Activated CD8-positive, alpha-beta memory T cell treated with anti-CD3 and anti-CD28 coated beads, Interleukin-2, amount 10 ng/mL, durations not matched to agents 7 days and 5 days (primary cell): ENCODE results near the gene KDM6A. TPM values are rescaled to one million over a fixed set of nuclear protein-coding genes. Genes with fewer than 3 reads are reported as not detected.
"Not testable (repeated sequence)": the region's sequence is repeated elsewhere in the genome, so short reads cannot be mapped to it uniquely, and the experiment has no call there.

ENCODE experiments used
- ATAC-seq: fragments of 150-1000 bp; cut with Tn5 transposase; one replicate; pipeline ENCODE4 v1.10.0; 2021; ENCODE audit warnings: moderate library complexity
- CTCF ChIA-PET: fragments of 350-600 bp; sonication (Branson Sonifier 250); formaldehyde crosslinking; loops from one replicate; lab custom pipeline; 2021; ENCODE audit warnings: antibody characterized with exemption; lab: Charles Lee
- DNase-seq: peaks from one replicate; pipeline ENCODE4 v3.0.0-alpha.2; 2020
- H3K27ac Mint-ChIP-seq: one replicate; pipeline ENCODE4 v1.8.0; 2021; ENCODE audit warnings: mild to moderate bottlenecking, mixed read lengths
- H3K27me3 Mint-ChIP-seq: one replicate; pipeline ENCODE4 v1.8.0; 2021; ENCODE audit warnings: mixed read lengths
- H3K36me3 Mint-ChIP-seq: one replicate; pipeline ENCODE4 v1.8.0; 2021; ENCODE audit warnings: mild to moderate bottlenecking, mixed read lengths
- H3K4me1 Mint-ChIP-seq: one replicate; pipeline ENCODE4 v1.8.0; 2021; ENCODE audit warnings: mixed read lengths
- H3K4me3 Mint-ChIP-seq: one replicate; pipeline ENCODE4 v1.8.0; 2021; ENCODE audit warnings: mild to moderate bottlenecking, moderate library complexity, mixed read lengths
- H3K9me3 Mint-ChIP-seq: one replicate; pipeline ENCODE4 v1.8.0; 2022; ENCODE audit warnings: low read depth, mixed read lengths
- total RNA-seq, 2 experiments: library from RNA; stranded (reverse); gene quantifications; one replicate each; pipeline ENCODE4 v1.2.3, GENCODE V29; 2021

Gene KDM6A
- total RNA-seq, 2 experiments from 2014 or later, result 25.9 to 33.7 TPM

GRCh38 chrX:44997888-44998287 lies 124.9 kb downstream of the KDM6A start:
- Mint-ChIP-seq H3K4me1 (peaks cover 33% of the 10 kb centered on the region), H3K36me3 (peaks cover 25% of the 10 kb centered on the region)

GRCh38 chrX:44999237-44999636 lies 126.2 kb downstream of the KDM6A start:
- H3K27me3 Mint-ChIP-seq, H3K9me3 Mint-ChIP-seq, CTCF ChIA-PET, H3K4me3 Mint-ChIP-seq: not testable (repeated sequence)
- Mint-ChIP-seq H3K27ac (peak overlapping the region; percentile 72), H3K4me1 (peaks cover 32% of the 10 kb centered on the region), H3K36me3 (peaks cover 19% of the 10 kb centered on the region)
- ATAC-seq, result peak; percentile 23
- peak; percentile 41 for DNase-seq

More at GRCh38 chrX:44997888-44998287, 124.9 kb downstream of the KDM6A start:
- Mint-ChIP-seq H3K9me3 (no peaks in the 10 kb centered on the region), H3K4me3 (peak overlapping the region; percentile 43), H3K27ac (peak overlapping the region; percentile 79), H3K27me3 (no peaks in the 10 kb centered on the region)
- ATAC-seq (no peak), DNase-seq (no peak)
- CTCF ChIA-PET, result no interaction called here

GRCh38 chrX:44999872-45000271 lies 126.9 kb downstream of the KDM6A start:
- H3K27ac Mint-ChIP-seq, H3K27me3 Mint-ChIP-seq, H3K9me3 Mint-ChIP-seq, DNase-seq, CTCF ChIA-PET, H3K4me3 Mint-ChIP-seq, ATAC-seq: not testable (repeated sequence)
- H3K4me1 Mint-ChIP-seq, result peaks cover 30% of the 10 kb centered on the region
- H3K36me3 Mint-ChIP-seq, result peaks cover 20% of the 10 kb centered on the region

- ATAC-seq (no peak), DNase-seq (no peak)
- CTCF ChIA-PET, result interaction anchor here (0.5 kb wide), 1 partner anchor 69 kb away, joined by 3 read pairs; no protein-coding TSS in a partner anchor
- Mint-ChIP-seq H3K36me3 (peaks cover 24% of the 10 kb centered on the region), H3K27me3 (no peaks in the 10 kb centered on the region), H3K4me3 (peak overlapping the region; percentile 70), H3K27ac (peak overlapping the region; percentile 82), H3K9me3 (no peaks in the 10 kb centered on the region), H3K4me1 (peaks cover 30% of the 10 kb centered on the region)
These were observed 128.1 kb downstream of the KDM6A start for GRCh38 chrX:45001048-45001447.

GRCh38 chrX:45003085-45003484 lies 130.1 kb downstream of the KDM6A start:
- peaks cover 23% of the 10 kb centered on the region for H3K4me1 Mint-ChIP-seq
- H3K27me3 Mint-ChIP-seq, result no peaks in the 10 kb centered on the region
- H3K9me3 Mint-ChIP-seq, result peaks cover 3% of the 10 kb centered on the region
- CTCF ChIA-PET, result no interaction called here
- peaks cover 26% of the 10 kb centered on the region for H3K36me3 Mint-ChIP-seq
- H3K27ac Mint-ChIP-seq, result no peak overlapping the region
- ATAC-seq, result no peak
- no peak for DNase-seq
- H3K4me3 Mint-ChIP-seq, result no peak overlapping the region

GRCh38 chrX:45006002-45006800 lies 133.2 kb downstream of the KDM6A start:
- Mint-ChIP-seq H3K36me3 (peaks cover 20% of the 10 kb centered on the region), H3K27ac (no peak overlapping the region), H3K27me3 (no peaks in the 10 kb centered on the region), H3K4me3 (no peak overlapping the region), H3K4me1 (peaks cover 14% of the 10 kb centered on the region), H3K9me3 (peaks cover 3% of the 10 kb centered on the region)
- ATAC-seq, result no peak
- CTCF ChIA-PET, result no interaction called here
- no peak for DNase-seq

- peak overlapping the region; percentile 19 for H3K27ac Mint-ChIP-seq
- no peak for DNase-seq
- CTCF ChIA-PET, result no interaction called here
- peaks cover 11% of the 10 kb centered on the region for H3K4me1 Mint-ChIP-seq
- peaks cover 20% of the 10 kb centered on the region for H3K36me3 Mint-ChIP-seq
- no peak overlapping the region for H3K4me3 Mint-ChIP-seq
- no peak for ATAC-seq
- H3K9me3 Mint-ChIP-seq, result peaks cover 3% of the 10 kb centered on the region
- no peaks in the 10 kb centered on the region for H3K27me3 Mint-ChIP-seq
These were observed 134.6 kb downstream of the KDM6A start for GRCh38 chrX:45007598-45007997.

- Mint-ChIP-seq H3K4me1 (peaks cover 11% of the 10 kb centered on the region), H3K4me3 (no peak overlapping the region), H3K36me3 (peaks cover 19% of the 10 kb centered on the region), H3K9me3 (peaks cover 3% of the 10 kb centered on the region), H3K27ac (no peak overlapping the region), H3K27me3 (no peaks in the 10 kb centered on the region)
- DNase-seq (no peak), ATAC-seq (no peak)
- CTCF ChIA-PET, result no interaction called here
These were observed 136.5 kb downstream of the KDM6A start for GRCh38 chrX:45009371-45010000.

GRCh38 chrX:45011131-45011530 lies 138.1 kb downstream of the KDM6A start:
- Mint-ChIP-seq H3K4me1 (peaks cover 11% of the 10 kb centered on the region), H3K9me3 (peaks cover 3% of the 10 kb centered on the region), H3K36me3 (peaks cover 13% of the 10 kb centered on the region), H3K27me3 (no peaks in the 10 kb centered on the region), H3K4me3 (no peak overlapping the region), H3K27ac (no peak overlapping the region)
- no peak for ATAC-seq
- DNase-seq, result no peak
- CTCF ChIA-PET, result no interaction called here

- Mint-ChIP-seq H3K4me1 (peaks cover 8% of the 10 kb centered on the region), H3K27me3 (no peaks in the 10 kb centered on the region), H3K36me3 (peaks cover 9% of the 10 kb centered on the region), H3K4me3 (no peak overlapping the region), H3K27ac (no peak overlapping the region), H3K9me3 (no peaks in the 10 kb centered on the region)
- CTCF ChIA-PET, result no interaction called here
- DNase-seq (no peak), ATAC-seq (no peak)
These were observed 138.6 kb downstream of the KDM6A start for GRCh38 chrX:45011597-45011996.

- H3K27ac Mint-ChIP-seq, result no peak overlapping the region
- H3K4me3 Mint-ChIP-seq, result no peak overlapping the region
- H3K27me3 Mint-ChIP-seq, result no peaks in the 10 kb centered on the region
- peaks cover 9% of the 10 kb centered on the region for H3K36me3 Mint-ChIP-seq
- ATAC-seq (no peak), DNase-seq (no peak)
- H3K9me3 Mint-ChIP-seq, result no peaks in the 10 kb centered on the region
- CTCF ChIA-PET, result no interaction called here
- H3K4me1 Mint-ChIP-seq, result peaks cover 1% of the 10 kb centered on the region
These were observed 145.0 kb downstream of the KDM6A start for GRCh38 chrX:45017946-45018345.

GRCh38 chrX:45022150-45022549 lies 149.2 kb downstream of the KDM6A start:
- CTCF ChIA-PET, result no interaction called here
- H3K9me3 Mint-ChIP-seq, result no peaks in the 10 kb centered on the region
- peaks cover 21% of the 10 kb centered on the region for H3K36me3 Mint-ChIP-seq
- H3K27ac Mint-ChIP-seq, result no peak overlapping the region
- ATAC-seq (no peak), DNase-seq (no peak)
- H3K4me3 Mint-ChIP-seq, result no peak overlapping the region
- H3K4me1 Mint-ChIP-seq, result peaks cover 3% of the 10 kb centered on the region
- H3K27me3 Mint-ChIP-seq, result no peaks in the 10 kb centered on the region

GRCh38 chrX:45024501-45024900 lies 151.5 kb downstream of the KDM6A start:
- Mint-ChIP-seq H3K4me3 (no peak overlapping the region), H3K36me3 (peaks cover 25% of the 10 kb centered on the region), H3K27me3 (no peaks in the 10 kb centered on the region), H3K27ac (no peak overlapping the region), H3K9me3 (no peaks in the 10 kb centered on the region), H3K4me1 (peaks cover 3% of the 10 kb centered on the region)
- ATAC-seq (no peak), DNase-seq (no peak)
- CTCF ChIA-PET, result no interaction called here

- H3K27me3 Mint-ChIP-seq, result no peaks in the 10 kb centered on the region
- CTCF ChIA-PET, result no interaction called here
- H3K9me3 Mint-ChIP-seq, result no peaks in the 10 kb centered on the region
- H3K36me3 Mint-ChIP-seq, result peaks cover 24% of the 10 kb centered on the region
- no peak overlapping the region for H3K27ac Mint-ChIP-seq
- ATAC-seq (no peak), DNase-seq (no peak)
- H3K4me1 Mint-ChIP-seq, result peaks cover 3% of the 10 kb centered on the region
- H3K4me3 Mint-ChIP-seq, result no peak overlapping the region
These were observed 153.0 kb downstream of the KDM6A start for GRCh38 chrX:45026036-45026435.
